Sigmoid colon (tissue), 7 donors: ENCODE data around the gene FOXC1. TPM values are rescaled to one million over a fixed set of nuclear protein-coding genes. Genes with fewer than 3 reads are reported as not detected.

Experiments
- DNase-seq: peaks from one replicate; pipeline ENCODE4 v3.0.0-alpha.2; 2019
- H3K27ac ChIP-seq, 4 donors: fragments of 200-600 bp; sonication (generic); one replicate each; pipeline ENCODE4 v1.5.1; 2016 to 2019; ENCODE audit warnings: mild to moderate bottlenecking in 1 of 4
- H3K27me3 ChIP-seq, 3 donors: fragments of 200-600 bp; sonication (generic); one replicate each; pipeline ENCODE4 v1.5.1; 2019; ENCODE audit warnings: mild to moderate bottlenecking in 1 of 3
- H3K36me3 ChIP-seq, 4 donors: fragments of 200-600 bp; sonication (generic); one replicate each; pipeline ENCODE4 v1.5.1; 2016 to 2019
- H3K4me1 ChIP-seq, 4 donors: fragments of 200-600 bp; sonication (generic); one replicate each; pipeline ENCODE4 v1.5.1; 2017 to 2019
- H3K4me3 ChIP-seq, 4 donors: fragments of 200-600 bp; sonication (generic); one replicate each; pipeline ENCODE4 v1.5.1; 2017 to 2019; ENCODE audit warnings: mild to moderate bottlenecking in 2 of 4, moderate library complexity in 1 of 4
- H3K9me3 ChIP-seq, 4 donors: fragments of 200-600 bp in 3 of 4; sonication (generic) in 3 of 4; one replicate each; pipeline versions ENCODE4 v1.5.1 to v1.6.1; 2013 to 2019
- EP300 ChIP-seq, 4 donors: sonication (generic); formaldehyde crosslinking; IDR thresholded peaks; one replicate each; pipeline ENCODE4 v1.6.1; 2017; ENCODE audit warnings: antibody characterized with exemption in 4 of 4
- POLR2A ChIP-seq, 2 donors: fragments of 450-650 bp; IDR thresholded peaks; one replicate each; pipeline ENCODE4 v1.6.1; 2016; ENCODE audit warnings: antibody characterized with exemption in 2 of 2, mild to moderate bottlenecking in 2 of 2, moderate library complexity in 2 of 2
- POLR2AphosphoS5 ChIP-seq, 4 donors: sonication (generic); formaldehyde crosslinking; IDR thresholded peaks; one replicate each; pipeline ENCODE4 v1.6.1; 2017; ENCODE audit warnings: antibody characterized with exemption in 4 of 4
- WGBS, 2 donors: extraction: QIAGEN DNeasy Blood & Tissue Kit; methylation state at CpG; one replicate each; pipeline ENCODE4 v1.1.7; 2013; 5-methylcytosine and 5-hydroxymethylcytosine counted together
- intact Hi-C: fragments of 100-400 bp; cut with DNase I; formaldehyde crosslinking; loops from one replicate; pipeline ENCODE4 v1.15.1; 2023
- polyA plus RNA-seq, 3 donors: library from polyadenylated mRNA; stranded (reverse); fragments of 200-250 nt; gene quantifications; one replicate each; pipeline ENCODE4 v1.2.3, GENCODE V29; 2013
- total RNA-seq, 4 donors: library from RNA; depleted of rRNA; stranded (reverse); fragments of >200 nt; gene quantifications; one replicate each; pipeline ENCODE4 v1.1.0, GENCODE V29; 2016
- TF ChIP-seq, protein P1 (sequence below), 4 experiments: fragments of 450-650 bp in 3 of 4; fragments of 200-600 bp in 1 of 4; IDR thresholded peaks; one replicate each; pipeline ENCODE4 v1.5.1; 2016 to 2019; ENCODE audit warnings: antibody characterized with exemption in 4 of 4, mild to moderate bottlenecking in 3 of 4, moderate library complexity in 2 of 4
- donor health status: healthy with polysubstance abuse.
- donor health status: Bipolar disorder and iron deficiency.
- donor health status: healthy.

The FOXC1 gene
- total and polyA plus RNA-seq, 7 donors = 0.60 to 3.0 (median 1.6) TPM; not detected in 1

DNA sequence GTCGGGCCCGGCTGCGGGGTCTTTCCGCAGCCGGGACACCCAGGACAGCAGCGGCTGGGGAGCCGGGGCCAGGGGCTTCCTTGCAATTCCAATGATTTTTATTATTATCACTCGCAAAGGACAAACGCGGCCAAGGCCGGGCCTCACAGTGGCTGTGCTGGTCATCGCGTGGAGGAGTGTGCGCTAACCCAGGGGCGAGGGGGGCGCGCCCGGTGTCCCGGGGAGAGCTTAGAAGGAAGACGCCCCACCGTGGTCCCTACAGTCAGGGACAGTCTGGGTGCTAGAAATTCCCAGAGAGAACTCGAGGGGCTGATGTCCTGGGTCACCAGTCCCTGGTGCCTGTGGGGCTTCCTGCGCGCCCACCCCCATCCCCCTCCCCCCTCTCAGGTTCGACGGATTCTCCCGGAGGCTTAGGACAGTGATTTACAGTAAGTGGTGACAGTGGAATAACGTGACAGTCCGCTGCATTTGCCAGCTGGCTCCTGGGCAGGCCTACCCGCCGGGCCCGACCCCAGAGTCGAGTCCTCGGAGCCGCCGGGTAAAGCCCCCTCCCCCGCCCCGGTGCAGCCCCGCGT lies 9.5 kb downstream of the FOXC1 start:
- peaks cover 0 to 29% (median 26%) of the 10 kb centered on the region in 4 donors for H3K4me1 ChIP-seq
- intact Hi-C loops = no loop called here
- peak overlapping the region in 1 of 4 donors; percentile 42 for H3K27ac ChIP-seq
- peak; percentile 52 for DNase-seq
- H3K36me3 ChIP-seq = no peaks in the 10 kb centered on the region
- WGBS, 2 donors = 33 to 81% methylated on average over 40 of the region's 40 CpGs
- TF ChIP-seq, protein P1, sequence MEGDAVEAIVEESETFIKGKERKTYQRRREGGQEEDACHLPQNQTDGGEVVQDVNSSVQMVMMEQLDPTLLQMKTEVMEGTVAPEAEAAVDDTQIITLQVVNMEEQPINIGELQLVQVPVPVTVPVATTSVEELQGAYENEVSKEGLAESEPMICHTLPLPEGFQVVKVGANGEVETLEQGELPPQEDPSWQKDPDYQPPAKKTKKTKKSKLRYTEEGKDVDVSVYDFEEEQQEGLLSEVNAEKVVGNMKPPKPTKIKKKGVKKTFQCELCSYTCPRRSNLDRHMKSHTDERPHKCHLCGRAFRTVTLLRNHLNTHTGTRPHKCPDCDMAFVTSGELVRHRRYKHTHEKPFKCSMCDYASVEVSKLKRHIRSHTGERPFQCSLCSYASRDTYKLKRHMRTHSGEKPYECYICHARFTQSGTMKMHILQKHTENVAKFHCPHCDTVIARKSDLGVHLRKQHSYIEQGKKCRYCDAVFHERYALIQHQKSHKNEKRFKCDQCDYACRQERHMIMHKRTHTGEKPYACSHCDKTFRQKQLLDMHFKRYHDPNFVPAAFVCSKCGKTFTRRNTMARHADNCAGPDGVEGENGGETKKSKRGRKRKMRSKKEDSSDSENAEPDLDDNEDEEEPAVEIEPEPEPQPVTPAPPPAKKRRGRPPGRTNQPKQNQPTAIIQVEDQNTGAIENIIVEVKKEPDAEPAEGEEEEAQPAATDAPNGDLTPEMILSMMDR (IDR thresholded peaks at IDR 0.05) = no peak
- TF ChIP-seq POLR2AphosphoS5 (IDR thresholded peaks at IDR 0.05) (no peak), EP300 (IDR thresholded peaks at IDR 0.05) (no peak), POLR2A (IDR thresholded peaks at IDR 0.05) (no peak)
- peaks cover 42 to 100% (median 97%) of the 10 kb centered on the region in 3 donors for H3K27me3 ChIP-seq
- peak overlapping the region in 2 of 4 donors; percentile 26 for H3K4me3 ChIP-seq
- H3K9me3 ChIP-seq = no peaks in the 10 kb centered on the region

DNA sequence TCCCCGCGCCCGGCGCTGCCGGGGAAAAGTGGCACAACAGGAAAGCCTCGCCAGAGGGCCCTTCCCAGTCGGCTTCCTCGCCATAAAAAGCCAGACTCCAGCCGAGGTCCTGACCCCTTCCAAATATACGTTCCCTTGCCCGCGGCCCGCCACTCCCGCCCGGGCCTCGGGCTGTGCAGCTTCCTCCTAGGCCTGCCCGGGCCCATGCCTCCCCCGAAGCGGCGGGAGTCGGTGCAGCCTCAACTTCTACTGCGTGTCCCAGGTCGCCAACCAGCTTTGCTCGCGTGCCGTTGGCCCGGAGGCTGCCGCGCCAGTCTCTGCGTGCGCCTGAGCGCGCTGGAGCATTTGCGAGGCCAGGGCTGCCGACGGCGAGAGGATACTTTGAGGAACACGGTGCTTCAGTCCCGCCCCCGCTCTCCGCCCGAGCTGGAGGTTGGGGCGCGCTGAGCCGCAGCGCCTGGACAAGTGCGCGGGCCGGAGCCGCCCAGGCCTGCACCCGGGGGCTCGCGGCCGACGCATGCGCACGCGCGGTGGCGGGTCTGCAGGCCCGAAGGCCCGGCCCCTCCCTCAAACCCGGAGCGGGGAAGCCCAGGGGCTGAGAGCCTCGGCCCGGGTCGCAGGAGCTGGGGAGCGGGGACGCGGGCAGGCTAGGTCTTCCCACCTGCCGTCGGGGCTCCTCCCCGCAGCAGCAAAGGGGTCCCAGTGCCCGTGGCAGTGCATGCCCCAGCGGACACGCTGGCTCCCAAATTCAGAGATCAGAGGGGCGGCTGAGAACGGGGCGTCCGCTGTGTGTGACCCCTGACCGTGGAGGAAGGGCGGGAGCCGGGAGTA lies 10.2 kb downstream of the FOXC1 start:
- Histone ChIP-seq H3K9me3 (no peaks in the 10 kb centered on the region), H3K27ac (peak overlapping the region in 1 of 4 donors; percentile 42), H3K36me3 (no peaks in the 10 kb centered on the region), H3K4me1 (peaks cover 0 to 29% (median 26%) of the 10 kb centered on the region in 4 donors), H3K27me3 (peaks cover 39 to 100% (median 97%) of the 10 kb centered on the region in 3 donors), H3K4me3 (peak overlapping the region in 2 of 4 donors; percentile 26)
- TF ChIP-seq, protein P1 (IDR thresholded peaks at IDR 0.05) = no peak
- TF ChIP-seq POLR2AphosphoS5 (IDR thresholded peaks at IDR 0.05) = no peak
- 6 to 56% methylated on average over 83 of the region's 83 CpGs for whole genome bisulfite sequencing, 2 donors
- DNase-seq = peak; percentile 56
- intact Hi-C loops = no loop called here

DNA sequence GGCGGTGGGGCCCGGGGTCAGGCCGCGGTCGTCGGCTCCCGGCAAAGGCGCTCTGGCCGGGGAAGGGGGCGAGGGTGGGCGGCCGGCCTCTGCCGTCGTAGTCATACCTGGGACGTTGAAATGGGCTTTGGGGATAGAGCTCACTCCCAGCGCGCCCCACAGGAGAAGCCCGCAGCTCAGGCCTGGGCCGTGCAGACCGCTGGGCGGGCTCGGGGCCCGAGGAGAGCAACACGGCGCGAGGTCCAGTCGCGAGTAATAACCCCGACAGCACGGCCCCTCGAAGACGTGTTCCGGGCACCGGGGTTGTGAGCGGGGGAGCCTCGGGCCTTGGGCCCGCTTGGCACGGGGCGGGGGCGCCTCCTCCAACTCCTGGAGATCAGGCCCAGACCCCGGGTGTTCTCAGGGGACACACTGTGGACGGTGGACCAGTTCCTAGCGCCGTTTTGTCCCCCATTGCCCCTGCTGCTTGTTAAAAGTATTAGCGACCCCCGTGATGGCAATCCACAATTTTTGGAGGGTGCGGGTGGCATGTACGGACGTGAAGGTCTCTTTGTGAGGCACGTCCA lies 10.9 kb downstream of the FOXC1 start:
- 58 to 84% methylated on average over 50 of the region's 50 CpGs for WGBS, 2 donors
- H3K27ac ChIP-seq = peak overlapping the region in 1 of 4 donors; percentile 42
- H3K27me3 ChIP-seq = peaks cover 33 to 100% (median 97%) of the 10 kb centered on the region in 3 donors
- intact Hi-C loops = no loop called here
- H3K4me3 ChIP-seq = no peak overlapping the region
- peaks cover 0 to 32% (median 29%) of the 10 kb centered on the region in 4 donors for H3K4me1 ChIP-seq
- TF ChIP-seq EP300 (IDR thresholded peaks at IDR 0.05) (no peak), POLR2AphosphoS5 (IDR thresholded peaks at IDR 0.05) (no peak), POLR2A (IDR thresholded peaks at IDR 0.05) (no peak)
- TF ChIP-seq, protein P1 (IDR thresholded peaks at IDR 0.05) = no peak
- H3K9me3 ChIP-seq = no peaks in the 10 kb centered on the region
- H3K36me3 ChIP-seq = no peaks in the 10 kb centered on the region
- peak; percentile 52 for DNase-seq

DNA sequence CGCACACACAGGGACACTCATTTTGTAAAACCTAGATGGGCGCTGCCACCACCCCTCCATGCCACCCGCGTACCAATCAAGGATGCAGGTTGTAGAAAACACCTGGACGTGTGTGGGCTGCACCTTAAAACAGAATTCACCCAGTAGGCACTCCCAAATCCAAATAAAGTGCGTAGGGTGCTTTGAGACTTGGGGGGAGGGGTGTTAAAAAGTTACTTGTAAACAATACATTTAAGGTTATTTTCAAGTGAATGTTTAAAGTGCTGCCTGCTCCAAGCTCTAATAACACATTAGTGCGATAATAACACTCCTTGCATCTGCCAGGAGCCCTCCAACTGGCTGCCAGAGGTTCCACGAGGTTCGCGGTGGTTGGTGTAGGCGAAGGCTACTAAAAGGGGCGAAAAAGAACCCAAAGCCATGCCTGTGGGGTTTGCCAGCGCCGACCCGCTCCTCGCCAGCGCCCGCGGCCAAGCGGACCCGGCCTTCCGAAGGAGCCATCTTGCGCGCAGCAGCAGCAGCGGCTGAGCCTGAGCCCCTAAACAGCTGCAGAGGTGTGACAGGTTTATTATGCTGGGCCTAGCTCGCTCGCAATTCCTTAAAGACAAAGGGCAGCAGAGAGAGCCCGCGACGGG lies 11.5 kb downstream of the FOXC1 start:
- TF ChIP-seq EP300 (IDR thresholded peaks at IDR 0.05) (no peak), POLR2A (IDR thresholded peaks at IDR 0.05) (no peak), POLR2AphosphoS5 (IDR thresholded peaks at IDR 0.05) (no peak)
- TF ChIP-seq, protein P1 (IDR thresholded peaks at IDR 0.05) = no peak
- Histone ChIP-seq H3K4me3 (no peak overlapping the region), H3K9me3 (no peaks in the 10 kb centered on the region), H3K27ac (no peak overlapping the region), H3K4me1 (peaks cover 0 to 32% (median 29%) of the 10 kb centered on the region in 4 donors), H3K27me3 (peaks cover 33 to 100% (median 99%) of the 10 kb centered on the region in 3 donors), H3K36me3 (no peaks in the 10 kb centered on the region)
- DNase-seq = peak; percentile 41
- intact Hi-C loops = no loop called here
- 91 to 93% methylated on average over 30 of the region's 30 CpGs for WGBS, 2 donors
